ENCODE results near the gene BCKDHB.

GRCh38 chr6:80329496-80329895, 223.0 kb downstream of the BCKDHB start:
- TF ChIP-seq KDM1A (IDR thresholded peaks at IDR 0.05; ENCODE audit: low read depth), result no peak
- no peak for TF ChIP-seq SMC3 (IDR thresholded peaks at IDR 0.05)
- no peak for TF ChIP-seq POLR2AphosphoS2 (conservative IDR thresholded peaks at IDR 0.05; ENCODE audit: low read length)
- TF ChIP-seq CTCF (IDR thresholded peaks at IDR 0.05), result no peak
- TF ChIP-seq RCOR1 (IDR thresholded peaks at IDR 0.05; ENCODE audit: low read depth, low read length), result no peak
- TF ChIP-seq MAX (IDR thresholded peaks at IDR 0.05), result no peak
- TF ChIP-seq ZFP36 (IDR thresholded peaks at IDR 0.05; ENCODE audit: borderline replicate concordance, partially characterized antibody), result no peak
- TF ChIP-seq RAD21 (conservative IDR thresholded peaks at IDR 0.05 in 1 of 2, IDR thresholded peaks at IDR 0.05 in 1 of 2), result no peak
- no peak for TF ChIP-seq PBX3 (IDR thresholded peaks at IDR 0.05)
- no peak for TF ChIP-seq POLR2A (IDR thresholded peaks at IDR 0.05; ENCODE audit: low read length)

All from A549 (cell line).